GM19328 (cell line): ENCODE measurements around the gene VPS37D.
"Not testable (repeated sequence)": the region's sequence is repeated elsewhere in the genome, so short reads cannot be mapped to it uniquely, and the experiment has no call there.

ENCODE experiments used
- ATAC-seq: cut with Tn5 transposase; IDR thresholded peaks from one replicate; pipeline ENCODE4 v1.9.1; 2021; ENCODE audit warnings: mild to moderate bottlenecking, moderate library complexity; ENCODE audit not compliant: unreplicated experiment

The VPS37D gene

DNA sequence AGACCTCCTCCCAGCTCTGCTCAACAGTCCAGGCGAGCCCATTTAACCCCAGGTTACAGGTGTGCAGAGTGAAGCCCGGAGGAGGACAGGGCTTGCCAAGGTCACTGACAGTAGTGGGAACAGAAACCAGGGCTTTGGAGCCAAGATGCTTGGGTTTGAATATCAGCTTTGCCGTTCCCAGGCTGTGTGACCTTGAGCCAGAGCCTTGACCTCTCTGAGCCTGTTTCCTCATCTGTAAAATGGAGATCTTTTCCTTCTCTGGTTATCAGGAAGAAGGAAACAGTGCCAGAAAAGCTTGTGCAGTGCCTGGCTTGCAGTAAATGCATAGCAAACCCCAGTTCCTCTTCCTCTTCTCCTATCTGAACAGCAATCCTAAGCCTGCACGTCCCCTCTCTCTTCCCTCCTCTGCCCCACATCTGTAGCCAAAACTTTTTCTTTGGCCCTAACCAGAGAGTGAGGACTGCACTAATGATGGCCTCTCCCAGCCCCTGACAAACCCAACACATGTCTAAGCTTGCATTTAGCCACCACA is 21.9 kb upstream of the VPS37D start:
- no peak for ATAC-seq

DNA sequence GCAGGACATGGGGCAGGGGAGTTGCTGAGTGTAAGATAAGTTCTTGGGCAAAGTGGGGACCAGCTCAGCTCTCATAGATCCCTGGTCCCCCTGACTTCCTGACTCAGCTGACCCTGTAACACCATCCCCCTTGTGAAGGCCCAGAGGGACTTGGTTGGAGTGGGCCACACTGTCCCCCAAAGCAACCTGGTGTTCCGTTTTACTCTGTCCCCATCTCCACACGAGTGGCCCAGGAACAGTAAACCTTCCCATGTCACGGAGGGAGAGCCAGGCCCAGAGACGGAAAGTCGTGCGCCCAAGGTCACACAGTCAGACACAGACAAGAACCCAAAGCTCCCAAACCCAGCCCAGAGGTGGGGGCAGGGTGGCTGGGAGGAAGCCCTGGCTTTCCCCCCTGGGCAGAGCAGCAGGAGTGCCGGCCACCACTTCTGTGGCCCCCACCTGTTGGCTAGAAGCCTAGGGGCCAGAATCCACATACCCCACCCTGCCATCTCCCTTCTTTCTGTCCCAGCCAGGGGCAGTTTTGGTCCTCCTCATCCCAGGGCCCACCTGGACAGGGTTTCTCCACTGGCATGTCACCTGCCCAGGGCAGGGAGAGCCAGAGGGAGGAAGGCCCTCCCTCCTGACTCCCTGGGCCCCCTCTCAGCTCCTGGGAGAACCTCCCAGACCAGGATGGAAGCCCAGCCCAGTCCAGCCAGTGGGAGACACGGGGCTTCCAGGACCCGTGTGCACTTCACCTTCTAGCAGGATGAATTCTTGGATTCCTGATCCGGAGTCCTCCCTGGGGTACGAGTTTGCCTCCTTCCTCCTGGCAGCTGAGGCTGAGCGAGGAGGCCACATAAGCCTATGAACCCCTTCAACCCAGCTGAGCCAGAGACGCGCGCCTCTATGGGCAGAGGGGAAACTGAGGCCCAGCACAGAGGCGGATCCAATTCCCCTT is 20.6 kb upstream of the VPS37D start:
- no peak for ATAC-seq

DNA sequence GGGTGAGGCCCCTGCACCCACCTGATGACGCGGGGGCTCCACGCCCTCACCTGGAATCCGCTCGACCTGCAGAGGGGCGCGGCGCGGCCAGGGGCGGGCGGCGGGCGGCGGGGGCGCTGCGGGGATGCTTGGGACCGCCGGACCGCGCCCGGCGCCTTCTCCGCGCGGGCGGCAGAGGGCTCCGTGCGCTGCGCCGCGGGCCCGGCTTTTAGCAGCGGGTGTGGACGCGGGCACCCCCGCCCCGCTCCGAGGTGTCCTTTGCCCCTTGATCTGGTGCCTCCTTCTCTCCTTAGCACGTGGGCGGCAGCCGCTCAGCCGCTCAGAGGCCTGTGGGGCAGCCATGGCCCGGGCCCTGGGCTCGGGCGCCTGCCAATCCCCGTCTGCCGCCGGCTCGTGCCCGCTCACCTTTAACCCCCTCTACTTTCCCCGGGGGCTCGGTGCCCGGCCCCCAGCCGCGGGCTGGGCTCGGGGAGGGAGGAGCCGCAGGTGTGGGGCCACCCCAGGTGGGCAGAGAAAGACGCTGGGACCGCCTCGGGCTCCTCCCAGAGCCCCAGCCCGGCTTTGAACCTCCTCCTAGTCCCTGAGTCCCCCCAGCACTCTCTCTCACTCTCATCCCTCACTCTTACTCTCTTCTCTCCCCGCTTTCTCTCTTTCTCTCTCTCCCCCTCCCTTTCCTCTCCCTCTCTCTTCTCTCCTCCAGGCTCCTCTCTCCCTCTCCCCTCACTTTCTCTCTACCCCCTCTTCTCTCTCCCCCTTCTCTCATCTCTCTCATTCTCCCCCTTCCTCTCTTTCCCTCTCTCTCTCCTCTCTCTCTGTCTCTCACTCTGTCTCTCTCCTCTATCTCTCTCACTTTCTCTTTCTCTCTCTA is 19.7 kb upstream of the VPS37D start:
- no peak for ATAC-seq

DNA sequence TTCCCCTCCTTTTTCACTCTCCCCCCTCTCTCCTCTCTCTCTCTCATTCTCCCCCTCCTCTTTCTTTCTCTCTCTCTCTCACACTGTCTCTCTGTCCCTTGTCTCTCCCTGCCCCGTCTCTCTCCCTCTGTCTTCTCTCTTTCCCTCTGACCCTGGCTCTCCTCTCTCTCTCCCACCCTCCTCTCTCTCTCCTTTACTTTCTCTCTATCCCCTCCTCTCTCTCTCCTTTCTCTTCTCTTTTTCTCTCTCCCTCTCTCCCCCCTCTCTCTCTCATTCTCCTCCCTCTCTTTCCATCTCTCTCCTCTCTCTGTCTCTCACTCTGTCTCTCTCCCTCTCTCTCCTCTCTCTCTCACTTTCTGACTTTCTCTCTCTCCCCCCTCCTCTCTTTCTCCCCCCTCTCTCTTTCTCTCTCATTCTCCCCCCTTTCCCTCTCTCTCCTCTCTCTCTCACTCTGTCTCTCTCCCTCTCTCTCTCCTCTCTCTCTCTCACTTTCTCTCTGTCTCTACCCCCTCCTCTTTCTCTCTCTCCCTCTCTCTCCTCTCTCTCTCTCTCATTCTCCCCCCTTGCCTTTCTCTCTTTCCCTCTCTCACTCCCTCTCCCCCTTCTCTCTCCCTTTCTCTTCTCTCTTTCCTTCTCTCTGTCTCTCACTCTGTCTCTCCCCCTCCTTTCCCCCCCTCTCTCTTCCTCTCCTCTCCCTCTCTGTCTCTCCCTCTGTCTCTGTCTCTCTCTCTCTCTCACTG is 18.9 kb upstream of the VPS37D start:
- ATAC-seq, result no peak

DNA sequence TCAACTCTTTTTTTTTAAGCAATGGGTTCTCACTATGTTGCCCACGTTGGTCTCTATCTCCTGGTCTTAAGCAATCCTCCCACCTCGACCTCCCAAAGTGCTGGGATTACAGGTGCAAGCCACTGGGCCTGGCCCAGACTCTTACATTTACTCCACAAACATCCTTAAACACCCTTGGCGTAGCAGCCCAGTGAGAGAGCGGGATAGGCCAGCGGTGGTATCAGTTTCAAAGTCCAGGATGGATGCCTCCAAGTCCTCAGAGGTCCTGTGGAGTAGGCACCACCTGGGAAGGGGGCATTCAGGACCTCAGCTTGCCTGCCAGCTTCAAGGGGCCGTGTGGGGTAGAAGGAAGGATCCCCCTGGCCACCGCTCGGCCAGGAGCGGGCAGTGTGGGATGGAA is 18.1 kb upstream of the VPS37D start:
- ATAC-seq, result no peak

DNA sequence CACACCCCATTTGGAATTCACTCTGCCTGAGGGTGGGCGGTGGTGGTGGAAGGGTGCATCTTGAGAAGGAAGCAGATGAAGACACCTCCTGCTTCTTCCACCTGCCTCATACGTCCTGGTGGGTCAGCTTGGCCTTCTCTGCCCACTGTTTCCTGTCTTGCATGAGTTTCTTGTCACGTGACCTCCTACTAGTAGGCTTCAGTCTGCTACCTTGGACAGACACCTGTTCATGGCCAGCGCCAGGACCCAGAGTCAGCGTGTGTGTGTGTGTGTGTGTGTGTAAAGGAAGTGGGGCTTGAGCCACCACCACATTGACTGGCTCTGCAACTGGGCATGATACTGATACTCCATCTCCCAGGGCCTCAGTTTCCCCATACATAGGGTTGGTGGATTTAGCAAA is 17.1 kb upstream of the VPS37D start:
- no peak for ATAC-seq

DNA sequence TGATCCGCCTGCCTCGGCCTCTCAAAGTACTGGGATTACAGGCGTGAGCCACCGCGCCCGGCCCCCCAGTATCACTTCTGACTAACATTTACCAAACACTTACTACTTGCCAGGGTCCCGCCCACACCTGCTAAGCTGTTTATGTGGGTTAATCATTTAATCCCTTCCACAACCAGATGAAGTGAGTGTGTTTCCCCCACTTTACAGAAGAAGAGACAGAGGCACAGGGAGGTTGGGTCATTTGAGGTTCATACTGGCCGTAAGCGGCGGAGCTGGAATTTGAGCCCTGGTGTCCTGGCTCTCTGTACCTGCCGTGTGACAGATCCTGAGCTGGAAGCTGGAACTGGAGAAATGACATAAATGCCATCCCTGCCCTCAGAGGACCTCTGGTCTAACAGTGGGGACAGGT is 15.1 kb upstream of the VPS37D start:
- no peak for ATAC-seq

DNA sequence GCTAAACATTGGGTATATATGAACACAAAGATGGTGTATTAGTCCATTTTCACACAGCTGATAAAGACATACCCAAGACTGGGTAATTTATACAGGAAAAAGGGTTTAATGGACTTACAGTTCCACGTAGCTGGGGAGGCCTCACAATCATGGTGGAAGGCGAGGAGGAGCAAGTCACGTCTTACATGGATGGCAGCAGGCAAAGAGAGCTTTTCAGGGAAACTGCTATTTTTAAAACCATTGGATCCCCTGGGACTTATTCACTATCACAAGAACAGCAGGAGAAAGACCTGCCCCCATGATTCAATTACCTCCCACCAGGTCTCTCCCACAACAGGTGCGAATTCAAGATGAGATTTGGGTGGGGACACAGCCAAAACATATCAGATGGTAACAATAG is 12.3 kb upstream of the VPS37D start:
- not testable (repeated sequence) for ATAC-seq

DNA sequence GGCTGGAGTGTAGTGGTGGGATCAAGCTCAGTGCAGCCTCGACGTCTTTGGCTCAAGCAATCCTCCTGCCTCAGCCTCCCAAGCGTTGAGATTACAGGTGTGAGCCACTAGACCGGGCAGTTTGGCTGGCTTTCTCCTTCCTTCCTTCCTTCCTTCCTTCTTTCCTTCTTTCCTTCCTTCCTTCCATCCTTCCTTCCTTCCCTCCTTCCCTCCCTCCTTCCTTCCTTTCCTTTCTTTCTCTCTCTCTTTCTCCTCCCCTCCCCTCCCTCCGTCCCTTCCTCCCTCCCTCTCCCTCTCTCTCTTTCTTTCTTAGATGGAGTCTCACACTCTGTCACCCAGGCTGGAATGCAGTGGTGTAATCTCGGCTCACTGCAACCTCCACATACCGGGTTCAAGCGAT is 7.6 kb upstream of the VPS37D start:
- no peak for ATAC-seq

DNA sequence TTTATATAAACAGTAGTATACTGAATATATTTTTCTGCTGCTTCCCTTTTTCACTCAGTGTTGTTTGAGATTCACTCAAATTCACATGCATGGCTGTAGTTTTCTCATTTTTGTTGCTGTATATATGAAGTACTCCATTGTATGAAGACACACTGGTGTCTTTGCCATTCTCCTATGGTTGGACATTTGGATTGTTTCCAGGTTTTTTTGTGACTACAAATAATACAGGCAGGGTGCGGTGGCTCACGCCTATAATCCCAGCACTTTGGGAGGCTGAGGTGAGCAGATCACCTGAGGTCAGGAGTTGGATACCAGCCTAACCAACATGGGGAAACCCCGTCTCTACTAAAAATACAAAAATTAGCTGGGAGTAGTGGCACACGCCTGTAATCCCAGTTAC is 7.0 kb upstream of the VPS37D start:
- not testable (repeated sequence) for ATAC-seq

DNA sequence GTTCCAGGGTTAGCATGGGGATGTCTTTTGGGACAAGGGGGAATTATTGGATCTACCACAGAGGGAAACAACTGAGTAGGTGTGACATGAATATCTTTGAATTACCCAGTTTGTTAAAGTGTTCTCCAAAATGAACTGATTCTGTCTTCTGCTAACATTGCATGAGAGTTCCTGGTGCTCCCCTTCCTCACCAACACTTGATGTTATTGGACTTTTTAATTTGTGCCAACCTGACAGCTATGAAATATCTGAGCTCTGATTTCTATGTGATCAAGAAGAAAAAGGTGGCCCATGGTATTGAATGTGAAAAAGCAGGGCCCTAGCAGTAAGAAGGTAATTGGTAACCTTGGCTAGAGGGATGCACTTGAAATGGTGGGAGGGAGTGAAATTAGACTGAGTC is 4.6 kb upstream of the VPS37D start:
- ATAC-seq, result no peak

DNA sequence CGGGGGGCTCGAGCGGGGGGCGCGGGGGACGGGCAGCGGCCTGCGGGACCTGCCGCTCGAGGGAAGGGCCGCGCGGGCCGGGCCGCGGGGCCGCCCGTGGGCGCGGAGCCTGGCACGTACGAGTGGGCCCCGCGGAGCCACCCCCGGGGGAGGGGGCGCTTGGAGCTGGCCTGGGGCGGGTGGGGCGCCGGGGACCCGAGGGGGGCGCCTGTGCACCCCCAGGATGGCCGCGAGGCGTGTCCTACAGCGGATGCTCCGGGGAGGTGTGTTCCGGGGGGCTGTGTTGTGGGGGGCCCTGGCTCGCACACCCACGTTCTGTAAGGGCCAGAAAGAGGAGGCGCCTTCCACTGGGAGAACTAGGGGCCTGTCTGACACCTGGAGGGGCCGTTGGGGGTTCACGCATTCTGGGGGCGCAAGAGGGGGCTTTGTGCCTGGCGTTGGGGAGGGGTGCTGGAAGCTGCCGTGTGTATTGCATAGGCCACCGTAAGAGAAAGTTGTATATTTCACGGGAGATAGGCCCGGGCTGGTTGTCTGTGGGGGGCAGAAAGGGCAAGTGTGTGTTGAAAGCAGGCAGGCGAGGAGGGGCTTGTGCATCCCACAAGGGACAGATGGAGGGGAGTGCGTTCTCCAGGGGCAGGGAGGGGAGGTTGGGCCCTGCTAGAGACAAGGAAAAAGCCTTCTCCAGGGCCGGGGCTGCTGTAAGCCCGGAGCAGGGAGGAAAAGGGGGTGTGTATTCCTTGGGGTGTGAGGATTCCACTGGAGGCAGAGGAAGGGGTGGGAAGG is 663 bp downstream of the VPS37D start:
- ATAC-seq, result peak; percentile 12

DNA sequence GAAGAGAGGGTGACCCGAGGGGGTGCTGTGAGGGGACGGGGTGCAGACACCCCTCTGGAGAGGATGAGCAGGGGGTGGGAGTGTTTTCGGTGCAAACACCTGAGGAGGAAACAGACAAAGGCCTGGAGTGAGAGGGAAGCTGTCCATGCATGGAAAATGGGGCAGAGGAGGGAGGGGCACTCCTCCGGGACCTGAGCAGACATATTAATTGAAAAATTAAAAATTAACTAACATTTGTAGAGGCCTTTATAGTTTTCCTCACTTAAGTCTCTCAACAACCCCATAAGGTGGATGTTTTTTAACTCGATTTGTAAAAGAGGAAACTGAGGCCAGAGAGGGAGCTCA is 1.2 kb downstream of the VPS37D start:
- no peak for ATAC-seq

DNA sequence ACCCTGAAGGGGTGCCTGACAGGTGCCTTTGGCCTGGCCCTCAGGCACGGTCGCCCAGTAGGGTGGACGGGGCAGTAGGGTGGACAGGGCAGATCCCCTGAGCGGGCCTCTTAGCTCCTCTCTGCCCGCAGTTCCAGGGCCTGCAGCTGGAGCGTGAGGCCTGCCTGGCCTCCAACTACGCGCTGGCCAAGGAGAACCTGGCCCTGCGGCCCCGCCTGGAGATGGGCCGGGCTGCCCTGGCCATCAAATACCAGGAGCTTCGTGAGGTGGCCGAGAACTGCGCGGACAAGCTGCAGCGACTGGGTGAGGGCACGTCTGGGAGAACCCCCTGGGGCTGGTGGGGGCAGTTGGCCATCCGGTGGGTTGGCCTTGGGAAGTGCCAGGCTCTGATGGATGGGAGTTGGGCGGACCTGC is 1.7 kb downstream of the VPS37D start:
- no peak for ATAC-seq

DNA sequence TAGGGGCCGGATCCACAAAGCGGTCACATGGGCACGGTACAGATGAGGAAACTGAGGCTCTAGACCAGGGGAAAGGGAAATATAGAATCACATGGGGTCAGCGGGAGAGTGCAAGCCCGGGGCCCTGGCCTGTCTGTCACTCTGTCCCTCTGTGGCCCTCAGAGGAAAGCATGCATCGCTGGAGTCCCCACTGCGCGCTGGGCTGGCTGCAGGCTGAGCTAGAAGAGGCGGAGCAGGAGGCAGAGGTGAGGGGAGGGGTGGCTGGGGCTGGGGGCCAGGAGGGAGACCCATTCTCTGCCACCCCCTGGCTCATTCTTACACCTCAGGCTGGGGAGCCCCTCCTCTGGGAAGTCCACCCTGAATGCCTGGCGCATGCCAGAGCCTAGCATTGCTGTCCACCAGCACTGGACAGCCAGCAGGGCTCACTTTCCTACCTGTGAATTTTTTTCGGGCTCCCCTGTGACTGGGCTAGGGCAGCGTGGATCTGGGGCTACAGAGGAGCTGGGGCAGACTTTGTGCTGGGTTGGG is 2.3 kb downstream of the VPS37D start:
- no peak for ATAC-seq

DNA sequence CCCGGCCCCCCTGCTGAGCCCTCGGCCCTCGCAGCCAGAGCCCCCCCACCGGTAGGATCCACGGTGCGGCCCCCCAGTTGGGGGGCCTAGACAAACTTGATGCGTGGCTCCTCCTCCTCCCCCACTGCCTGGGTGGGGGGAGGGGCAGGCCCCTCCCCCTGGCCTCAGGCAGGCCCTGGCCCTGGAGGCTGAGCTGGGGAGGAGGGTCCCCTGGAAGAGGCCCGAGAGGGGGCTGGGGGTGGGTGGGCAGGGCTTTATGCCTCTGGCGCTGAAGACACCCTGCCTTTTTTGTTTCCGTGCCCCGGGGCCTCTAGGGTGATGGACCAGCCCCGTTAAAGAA is 3.7 kb downstream of the VPS37D start:
- ATAC-seq, result no peak

DNA sequence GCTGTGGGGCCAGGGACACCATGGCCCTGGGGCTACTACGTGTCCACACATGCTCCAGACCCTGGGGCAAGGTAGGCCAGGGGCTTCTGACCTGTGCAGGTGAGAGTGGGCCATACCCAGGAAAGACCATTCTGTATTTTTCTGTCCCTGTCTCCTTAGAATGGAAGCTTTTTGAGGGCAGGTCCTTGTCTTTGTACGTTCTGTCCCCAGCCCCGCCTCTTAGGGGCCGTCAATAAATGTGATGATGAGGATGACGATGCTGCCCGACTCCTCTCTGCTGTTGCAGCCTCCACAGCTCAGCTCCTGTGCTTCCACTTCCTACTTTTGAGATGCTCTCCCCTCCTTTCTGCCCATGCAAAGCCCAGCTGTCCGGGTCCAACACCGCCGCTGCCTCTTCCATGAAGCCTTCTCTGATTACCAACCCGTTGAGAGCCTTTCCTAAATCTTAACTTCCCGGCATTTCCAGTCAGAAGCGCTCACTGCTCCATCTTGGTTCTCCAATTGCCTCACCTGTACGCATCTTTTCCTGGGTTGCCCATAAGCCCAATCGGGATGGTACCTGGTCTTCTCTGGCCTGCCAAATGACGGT is 4.3 kb downstream of the VPS37D start:
- no peak for ATAC-seq

DNA sequence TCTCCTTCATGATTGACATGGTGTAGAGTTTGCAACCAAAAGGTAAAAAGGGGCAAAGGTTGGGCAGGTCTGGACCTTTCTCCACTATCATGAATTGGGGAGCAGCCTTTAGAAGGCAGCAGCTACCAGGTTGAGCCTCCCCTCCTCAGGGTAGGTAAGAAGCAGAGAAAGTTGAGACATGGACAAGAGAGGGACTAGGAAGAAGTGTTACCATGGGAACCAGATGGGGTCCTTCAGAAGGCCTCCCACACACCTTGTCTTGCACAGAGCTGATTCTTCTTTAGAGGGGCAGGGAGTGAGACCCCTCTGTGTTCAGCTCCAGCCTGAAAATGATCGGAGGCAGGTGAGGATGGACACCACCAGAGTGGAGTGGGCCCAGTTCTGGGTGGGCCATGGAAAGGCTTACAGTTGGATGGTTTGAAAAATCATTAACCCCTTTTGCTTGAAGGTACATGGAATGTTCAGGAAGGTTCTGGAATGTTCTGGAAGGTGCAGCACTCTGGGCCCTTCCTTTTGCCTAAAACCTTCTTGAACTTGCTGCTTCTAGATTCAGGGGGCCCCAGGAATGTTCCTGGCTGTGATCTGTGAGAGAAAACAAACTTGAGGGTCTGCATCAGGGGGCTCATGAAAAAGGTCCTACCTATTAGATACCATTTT is 7.0 kb downstream of the VPS37D start:
- no peak for ATAC-seq

DNA sequence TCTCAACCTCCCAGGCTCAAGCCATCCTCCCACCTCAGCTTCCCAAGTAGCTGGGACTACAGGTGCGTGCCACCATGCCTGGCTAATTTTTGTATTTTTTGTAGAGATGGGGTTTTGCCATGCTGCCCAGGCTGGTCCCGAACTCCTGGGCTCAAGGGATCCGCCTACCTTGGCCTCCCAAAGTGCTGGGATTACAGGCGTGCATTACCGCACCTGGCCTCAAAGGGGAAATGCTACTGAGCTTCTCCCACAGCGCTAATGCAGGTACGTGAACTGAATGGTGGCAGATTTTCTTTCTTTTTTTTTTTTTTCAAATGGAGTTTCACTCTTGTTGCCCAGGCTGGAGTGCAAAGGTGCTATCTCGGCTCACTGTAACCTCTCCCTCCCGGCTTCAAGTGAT is 8.4 kb downstream of the VPS37D start:
- ATAC-seq, result not testable (repeated sequence)
